H1 (cell line): ENCODE measurements around the gene ATAD5.

Source experiments
- MAFK ChIP-seq: IDR thresholded peaks from 2 replicates; pipeline ENCODE4 v1.6.1; 2012; ENCODE audit warnings: low read depth, mild to moderate bottlenecking, improper control_type of control experiment, low read length
- NRF1 ChIP-seq: IDR thresholded peaks from 2 replicates; pipeline ENCODE4 v1.6.1; 2011; ENCODE audit warnings: mild to moderate bottlenecking, low read depth, low read length, improper control_type of control experiment
- SP1 ChIP-seq: IDR thresholded peaks from 2 replicates; pipeline ENCODE4 v1.6.1; 2011; ENCODE audit warnings: low read depth, low read length
- TF ChIP-seq, protein P1 (sequence below), 3 experiments: IDR thresholded peaks; 1 replicate in 2 of 3; 2 replicates in 1 of 3; pipeline versions ENCODE4 v1.5.1 to v1.6.1; 2011; ENCODE audit warnings: low read length in 3 of 3, mild to moderate bottlenecking in 3 of 3, inconsistent platforms in 2 of 3, low read depth in 1 of 3, moderate library complexity in 1 of 3; ENCODE audit not compliant: insufficient read depth in 1 of 3; ENCODE audit errors: control extremely low read depth in 1 of 3

DNA sequence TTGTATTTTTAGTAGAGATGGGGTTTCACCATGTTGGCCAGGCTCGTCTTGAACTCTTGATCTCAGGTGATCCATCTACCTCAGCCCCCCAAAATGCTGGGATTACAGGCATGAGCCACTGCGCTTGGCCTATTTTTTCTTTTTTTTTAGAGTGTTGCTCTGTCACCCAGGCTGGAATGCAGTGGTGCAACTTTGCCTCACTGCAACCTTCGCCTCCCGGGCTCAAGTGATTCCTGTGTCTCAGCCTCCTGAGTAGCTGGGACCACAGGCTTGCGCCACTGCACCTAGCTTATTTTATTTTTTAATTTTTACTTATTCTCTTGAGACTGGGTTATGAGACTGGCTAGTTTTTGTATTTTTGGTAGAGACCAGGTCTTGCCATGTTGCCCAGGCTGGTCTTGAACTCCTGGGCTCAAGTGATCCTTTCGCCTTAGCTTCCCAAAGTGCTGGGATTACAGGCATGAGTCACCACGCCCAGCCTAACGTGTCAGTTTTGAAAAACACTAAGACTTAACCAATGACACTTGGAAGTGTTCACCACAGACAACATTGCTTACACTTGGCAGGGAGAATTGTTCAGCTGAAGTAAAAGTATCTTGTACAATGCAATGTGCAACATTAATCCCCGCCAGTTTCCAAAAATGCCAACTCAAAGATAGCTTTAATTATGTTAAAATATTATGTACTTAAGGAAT is 26.9 kb downstream of the ATAD5 start:
- TF ChIP-seq NRF1, result no peak
- TF ChIP-seq, protein P1, sequence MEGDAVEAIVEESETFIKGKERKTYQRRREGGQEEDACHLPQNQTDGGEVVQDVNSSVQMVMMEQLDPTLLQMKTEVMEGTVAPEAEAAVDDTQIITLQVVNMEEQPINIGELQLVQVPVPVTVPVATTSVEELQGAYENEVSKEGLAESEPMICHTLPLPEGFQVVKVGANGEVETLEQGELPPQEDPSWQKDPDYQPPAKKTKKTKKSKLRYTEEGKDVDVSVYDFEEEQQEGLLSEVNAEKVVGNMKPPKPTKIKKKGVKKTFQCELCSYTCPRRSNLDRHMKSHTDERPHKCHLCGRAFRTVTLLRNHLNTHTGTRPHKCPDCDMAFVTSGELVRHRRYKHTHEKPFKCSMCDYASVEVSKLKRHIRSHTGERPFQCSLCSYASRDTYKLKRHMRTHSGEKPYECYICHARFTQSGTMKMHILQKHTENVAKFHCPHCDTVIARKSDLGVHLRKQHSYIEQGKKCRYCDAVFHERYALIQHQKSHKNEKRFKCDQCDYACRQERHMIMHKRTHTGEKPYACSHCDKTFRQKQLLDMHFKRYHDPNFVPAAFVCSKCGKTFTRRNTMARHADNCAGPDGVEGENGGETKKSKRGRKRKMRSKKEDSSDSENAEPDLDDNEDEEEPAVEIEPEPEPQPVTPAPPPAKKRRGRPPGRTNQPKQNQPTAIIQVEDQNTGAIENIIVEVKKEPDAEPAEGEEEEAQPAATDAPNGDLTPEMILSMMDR (IDR thresholded peaks at IDR 0.05; ENCODE audit: control extremely low read depth in 1 of 3, insufficient read depth in 1 of 3, low read depth in 1 of 3, low read length in 3 of 3), result no peak
- no peak for TF ChIP-seq MAFK
- no peak for TF ChIP-seq SP1
